Measurements from ENCODE around the gene DLX2.

DLX2 gene

GRCh38 chr2:172107690-172108586 lies 5.2 kb upstream of the DLX2 start:
- no peak for DNase-seq

DNA sequence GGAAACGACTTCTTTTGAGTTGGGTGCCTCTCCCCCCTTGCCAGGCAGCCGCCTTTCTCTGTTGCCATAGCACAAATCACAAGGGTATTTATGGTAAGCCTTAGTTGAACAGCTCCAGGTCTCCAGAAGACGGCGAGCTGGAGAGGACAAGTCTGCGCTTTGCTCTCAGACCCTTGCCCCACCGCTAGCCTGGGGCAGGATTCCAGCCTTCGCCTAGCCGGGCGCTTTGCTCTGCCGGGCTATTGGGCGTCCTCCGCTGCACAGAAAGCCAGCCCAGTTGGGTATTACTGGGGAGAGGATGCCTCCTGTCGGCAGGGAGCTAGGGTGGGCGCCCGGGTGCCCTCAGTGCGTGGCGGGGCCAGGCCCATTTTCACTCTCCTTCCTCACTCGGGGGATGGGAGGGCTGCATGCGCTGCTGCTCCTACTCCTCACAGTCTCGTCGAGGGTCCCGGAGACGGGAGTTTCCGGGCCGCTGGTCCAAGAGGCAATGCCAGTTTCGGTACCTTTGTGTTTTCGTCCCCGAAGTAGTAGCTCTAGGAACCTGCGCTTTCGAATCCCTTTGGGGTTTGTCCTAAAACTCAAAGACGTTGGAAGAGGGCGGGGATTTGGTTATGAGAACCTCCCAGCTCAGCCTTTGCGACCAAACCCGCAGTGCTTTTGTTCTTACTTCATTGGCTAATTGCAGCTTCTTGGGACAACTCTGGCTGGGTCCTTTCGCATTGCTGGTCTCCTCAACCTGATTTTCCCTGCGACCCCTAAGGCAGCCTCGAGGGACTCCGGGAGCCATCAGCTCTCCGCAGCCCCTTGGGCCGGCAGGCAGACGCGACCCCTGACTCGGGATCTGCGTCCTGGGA lies 3.6 kb upstream of the DLX2 start:
- DNase-seq, result peak; percentile 37 to 54

DNA sequence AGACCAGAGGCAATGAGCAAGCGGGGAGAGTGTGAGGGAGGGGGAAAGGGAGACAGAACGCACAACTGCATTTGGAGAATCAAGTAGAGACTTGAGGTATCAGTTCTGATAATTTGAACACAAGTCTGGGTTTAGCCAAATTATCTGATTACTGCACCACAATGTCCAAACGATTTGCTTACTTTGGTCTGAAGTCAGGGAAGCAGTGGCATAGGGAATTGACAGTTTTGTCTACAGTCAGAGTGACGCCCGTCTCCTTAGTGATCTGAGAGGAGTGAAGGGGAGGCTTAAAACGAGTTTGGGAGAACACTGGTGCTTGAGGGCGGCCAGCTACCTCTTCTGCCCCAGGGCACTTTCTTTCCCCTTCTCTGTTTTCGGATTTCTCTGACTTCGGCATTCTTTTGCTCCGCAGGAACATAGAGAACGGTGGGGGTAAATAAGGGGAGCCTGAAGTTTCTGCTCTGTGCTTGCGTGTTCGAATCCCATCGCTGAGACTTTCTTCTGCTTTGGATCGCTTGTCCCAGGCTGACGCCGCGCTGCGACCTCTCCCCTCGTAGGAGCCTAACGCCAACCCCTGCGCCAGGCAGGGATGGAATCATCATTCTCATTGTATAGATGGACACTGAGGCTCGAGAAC lies 2.9 kb upstream of the DLX2 start:
- DNase-seq, result no peak

DNA sequence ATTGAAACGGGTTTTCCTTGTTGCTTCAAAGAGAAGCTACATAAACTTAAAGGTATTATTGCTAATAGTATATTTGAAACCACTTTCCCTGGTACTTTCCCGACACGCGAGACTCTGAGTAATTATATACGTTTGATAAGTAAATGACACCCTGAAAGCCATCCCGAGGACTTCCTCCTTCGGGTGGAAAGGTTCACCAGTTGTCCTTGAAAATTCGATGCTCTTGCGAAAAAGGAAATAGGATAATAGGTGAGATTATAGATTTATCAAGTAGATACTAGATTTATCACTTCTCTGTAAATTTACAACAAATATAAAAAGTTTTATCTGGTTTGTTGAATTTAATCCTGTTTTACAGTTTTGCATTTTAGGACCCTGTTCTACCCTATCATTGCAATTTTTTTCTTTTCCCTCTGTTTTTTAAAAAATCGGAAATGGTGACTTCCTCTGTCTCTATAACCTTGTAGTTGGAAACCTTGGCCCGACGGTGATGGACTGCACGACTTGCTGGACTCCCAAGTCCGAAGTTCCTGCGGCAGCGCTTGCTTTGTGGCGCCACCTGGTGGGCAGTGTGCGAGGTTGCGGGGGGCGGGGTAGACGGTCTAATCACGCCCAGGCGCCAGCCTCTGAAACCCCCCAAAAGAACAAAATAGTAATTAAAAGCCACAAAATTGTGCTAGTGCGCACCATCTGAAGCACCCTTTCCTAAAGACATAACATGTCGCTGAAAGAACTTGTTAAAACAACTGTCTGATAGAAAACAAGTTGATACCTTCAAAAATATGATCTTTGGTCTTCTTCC lies 972 bp upstream of the DLX2 start:
- peak; percentile 65 to 97 for DNase-seq

DNA sequence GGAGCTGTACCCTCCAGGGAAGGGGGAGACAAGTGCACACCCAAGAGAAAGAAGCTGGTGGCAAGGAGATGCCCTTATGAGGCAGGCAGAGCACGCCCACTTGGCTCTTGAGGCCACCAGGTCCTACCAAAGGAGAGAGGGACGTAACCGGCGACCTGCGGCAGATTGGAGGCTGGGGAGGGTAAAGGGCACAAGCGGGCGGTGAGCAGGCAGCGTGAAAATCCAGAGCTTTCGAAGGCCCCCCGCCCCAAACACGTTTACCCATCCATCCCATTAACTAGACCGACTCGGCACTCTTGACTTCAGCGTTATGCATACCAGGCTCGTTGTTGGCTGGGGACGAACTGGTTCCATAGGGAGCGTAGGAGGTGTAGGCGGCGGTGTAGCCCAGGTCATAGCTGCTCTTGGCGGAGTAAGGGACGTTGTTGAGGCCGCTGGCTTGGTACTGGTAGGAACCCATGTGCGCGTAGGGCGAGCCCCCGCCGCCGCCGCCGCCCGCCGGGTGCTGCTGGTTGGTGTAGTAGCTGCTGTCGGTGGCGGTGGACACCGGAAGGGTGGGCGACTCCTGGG lies 794 bp downstream of the DLX2 start:
- no peak for DNase-seq

DNA sequence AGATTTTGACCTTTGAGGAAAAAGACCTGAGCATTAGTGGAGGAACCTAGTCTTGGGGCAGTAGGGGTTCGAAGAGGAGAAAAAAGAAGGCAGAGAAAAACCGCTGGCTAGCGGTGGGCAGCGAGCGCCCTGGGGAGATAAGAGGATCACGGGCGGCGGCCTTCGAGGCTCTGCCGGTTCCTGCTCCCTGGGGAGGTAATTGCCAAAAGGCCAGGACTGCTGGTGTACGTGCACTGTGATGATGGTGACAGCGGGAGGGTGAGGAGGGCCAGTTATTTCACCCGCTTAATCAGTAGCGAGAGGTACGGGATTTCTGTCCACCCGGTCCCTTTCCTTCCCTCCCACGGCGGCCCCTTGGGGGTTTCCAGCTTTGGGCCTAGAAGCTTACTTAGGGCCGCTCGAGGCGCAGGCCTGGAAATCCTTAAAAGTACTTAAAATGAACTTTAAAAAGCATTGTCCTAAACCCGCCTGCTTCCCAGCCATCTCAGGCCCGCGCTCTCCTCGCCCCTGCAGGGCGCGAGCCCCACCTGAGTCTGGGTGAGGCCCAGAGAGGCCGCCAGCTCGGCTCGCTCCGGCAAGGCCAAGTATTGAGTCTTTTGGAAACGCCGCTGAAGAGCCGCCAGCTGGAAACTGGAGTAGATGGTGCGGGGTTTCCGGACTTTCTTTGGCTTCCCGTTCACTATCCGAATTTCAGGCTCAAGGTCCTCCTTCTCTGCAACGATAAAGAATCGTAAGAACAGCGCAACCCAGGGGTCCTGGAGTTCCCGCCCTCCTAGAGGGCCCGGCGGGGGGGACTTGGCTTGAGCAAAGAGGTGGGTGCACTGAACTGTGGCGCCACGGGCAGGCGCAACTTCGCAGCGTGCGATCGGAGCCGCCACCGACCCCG lies 1.5 kb downstream of the DLX2 start:
- DNase-seq, result peak in 1 of 2 donors; percentile 55

DNA sequence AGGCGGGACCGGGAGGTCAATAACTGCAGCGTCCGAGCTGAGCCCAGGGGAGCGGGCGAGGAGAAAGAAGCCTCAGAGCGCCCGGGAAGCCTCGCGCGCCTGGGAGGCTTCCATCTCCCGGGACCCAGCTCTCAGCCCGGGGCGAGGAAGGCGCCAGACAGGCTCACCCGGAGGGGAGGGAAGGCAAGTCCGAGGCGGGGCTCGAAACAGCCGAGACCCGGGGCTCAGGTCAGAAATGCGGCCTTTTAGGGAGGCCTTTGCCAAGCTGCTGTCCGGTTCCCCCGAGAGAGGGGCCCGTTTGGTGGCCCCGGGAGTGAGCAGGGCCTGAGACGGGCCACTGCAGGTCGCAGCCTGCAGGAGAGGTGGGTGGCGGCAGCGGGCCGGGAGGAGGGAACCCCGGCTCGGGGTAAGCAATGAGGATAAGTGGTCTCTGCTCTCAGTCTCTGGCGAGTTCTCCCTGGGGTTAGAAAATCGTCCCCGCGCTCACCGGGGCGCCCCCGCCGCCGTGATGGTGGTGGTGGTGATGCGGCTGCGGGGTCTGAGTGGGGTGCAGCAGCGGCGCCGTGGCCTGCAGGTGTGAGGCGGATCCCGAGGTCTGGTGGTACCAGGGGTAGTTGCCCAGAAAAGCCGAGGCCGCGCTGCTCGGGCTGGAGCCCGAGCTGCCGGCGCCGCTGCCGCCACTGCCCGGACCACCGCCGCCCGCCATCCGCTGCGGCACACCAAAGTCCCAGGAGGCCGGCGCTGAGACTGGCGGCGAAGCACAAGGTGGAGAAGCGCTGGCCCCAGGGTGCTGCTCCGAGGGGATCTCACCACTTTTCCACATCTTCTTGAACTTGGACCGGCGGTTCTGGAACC lies 2.4 kb downstream of the DLX2 start:
- DNase-seq, result no peak

DNA sequence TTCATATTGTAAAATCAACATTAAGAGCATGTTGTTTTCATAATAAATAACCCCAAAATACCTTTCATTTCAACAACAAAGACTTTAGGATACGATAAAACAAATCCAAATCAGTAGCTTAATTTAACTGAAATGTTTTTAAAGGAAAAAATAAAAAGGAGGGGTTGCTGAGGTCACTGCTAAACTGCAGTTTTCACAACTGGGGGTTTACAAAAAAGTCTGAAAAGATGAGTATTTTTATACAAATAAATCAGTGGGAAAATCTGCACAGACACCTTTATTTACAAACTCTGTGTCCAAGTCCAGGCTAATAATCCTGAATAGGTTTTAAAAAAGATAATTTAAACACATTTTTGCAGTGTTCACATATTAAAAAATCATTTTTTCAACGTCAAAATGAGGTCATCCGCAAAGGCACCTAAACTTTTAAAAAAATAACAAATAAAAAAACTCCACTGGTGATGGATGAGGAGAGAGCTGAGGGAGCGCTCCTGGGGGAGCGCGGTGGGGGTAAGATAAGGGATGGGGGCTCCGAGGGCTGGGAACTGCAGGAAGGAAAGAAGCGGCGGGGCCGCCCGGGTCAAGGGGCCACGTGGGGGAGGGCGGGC lies 3.1 kb downstream of the DLX2 start:
- no peak for DNase-seq

DNA sequence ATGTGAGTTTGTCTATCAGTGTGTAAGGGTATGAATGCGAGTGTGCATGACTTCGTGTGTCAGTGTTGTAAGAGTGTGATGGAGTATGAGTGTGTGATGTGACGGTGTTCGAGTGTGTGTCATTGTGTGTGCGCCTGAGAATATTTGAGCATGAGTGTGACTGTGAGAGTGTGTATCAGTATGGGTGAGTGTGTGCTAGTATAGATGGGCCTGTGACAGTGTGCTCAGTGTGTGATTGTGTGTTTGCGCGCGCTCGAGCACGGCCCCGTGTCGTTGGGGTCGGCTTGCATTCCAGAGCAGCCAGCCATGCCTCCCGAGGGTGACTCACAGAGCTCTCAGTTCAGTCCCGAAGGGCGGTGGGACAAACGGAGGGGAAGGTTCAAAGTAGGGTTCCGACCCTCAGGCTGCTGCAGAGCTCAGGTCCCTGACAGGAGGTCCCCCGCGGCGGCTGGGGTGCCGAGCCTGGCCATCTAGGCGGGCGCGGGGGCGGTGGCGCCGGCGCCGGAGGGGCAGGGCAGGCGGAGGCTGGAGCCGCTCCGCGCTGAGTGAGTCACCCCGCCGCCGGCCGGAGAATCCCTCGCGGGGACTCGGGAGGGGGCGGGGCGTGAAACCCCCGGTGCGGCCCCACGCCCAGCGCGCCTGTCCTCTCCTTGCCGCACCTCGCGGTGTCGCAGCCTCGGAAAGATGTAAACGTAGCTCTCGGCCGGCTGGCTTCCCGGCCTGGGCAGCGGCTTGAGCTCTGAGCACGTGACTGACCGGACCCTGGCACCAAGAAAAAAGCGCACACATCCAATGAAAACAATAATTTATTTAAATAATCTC lies 3.8 kb downstream of the DLX2 start:
- peak; percentile 67 to 72 for DNase-seq

- DNase-seq, result no peak
Measured at GRCh38 chr2:172098287-172098649, 4.4 kb downstream of the DLX2 start.

- no peak for DNase-seq
Measured at GRCh38 chr2:172097557-172098131, 5.1 kb downstream of the DLX2 start.

- DNase-seq, result no peak
Measured at GRCh38 chr2:172096626-172097547, 5.8 kb downstream of the DLX2 start.

DNA sequence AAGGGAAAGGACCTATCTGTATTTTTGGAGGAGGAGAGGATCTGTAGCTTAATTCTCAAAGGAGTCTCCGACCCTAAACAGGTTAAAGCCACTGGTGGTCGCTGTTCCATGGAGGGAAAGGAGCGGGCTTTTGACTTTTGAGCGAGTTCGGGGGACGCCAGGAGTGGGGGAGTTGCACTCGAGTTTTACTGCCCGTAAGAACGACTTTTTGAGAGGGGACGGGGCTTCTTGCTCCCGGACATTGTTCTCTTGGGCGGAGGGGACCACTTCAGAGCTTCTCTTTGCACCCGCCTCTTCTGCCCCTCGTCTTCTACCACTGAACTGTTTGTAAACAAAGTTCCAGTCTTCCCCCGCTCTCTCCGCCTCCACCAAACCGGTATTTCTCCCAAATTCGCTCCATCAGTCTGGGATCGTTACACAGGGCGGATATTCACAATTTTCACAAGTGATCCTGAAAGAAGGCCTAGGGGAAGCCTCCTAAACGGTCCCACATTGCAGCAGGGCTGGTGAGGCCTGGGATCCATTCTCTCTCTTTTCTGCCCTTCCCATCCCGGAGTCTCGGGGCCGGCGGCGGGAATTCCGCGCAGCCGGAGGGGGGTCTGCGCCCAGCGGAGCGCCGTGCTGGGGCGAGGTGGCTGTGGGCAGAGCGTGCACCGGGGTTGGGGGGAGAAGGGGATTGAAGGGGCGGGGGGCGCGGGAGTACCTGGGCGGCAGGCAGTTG lies 6.6 kb downstream of the DLX2 start:
- no peak for DNase-seq

GRCh38 chr2:172095146-172095904 lies 7.4 kb downstream of the DLX2 start:
- DNase-seq, result peak; percentile 66 to 75

DNA sequence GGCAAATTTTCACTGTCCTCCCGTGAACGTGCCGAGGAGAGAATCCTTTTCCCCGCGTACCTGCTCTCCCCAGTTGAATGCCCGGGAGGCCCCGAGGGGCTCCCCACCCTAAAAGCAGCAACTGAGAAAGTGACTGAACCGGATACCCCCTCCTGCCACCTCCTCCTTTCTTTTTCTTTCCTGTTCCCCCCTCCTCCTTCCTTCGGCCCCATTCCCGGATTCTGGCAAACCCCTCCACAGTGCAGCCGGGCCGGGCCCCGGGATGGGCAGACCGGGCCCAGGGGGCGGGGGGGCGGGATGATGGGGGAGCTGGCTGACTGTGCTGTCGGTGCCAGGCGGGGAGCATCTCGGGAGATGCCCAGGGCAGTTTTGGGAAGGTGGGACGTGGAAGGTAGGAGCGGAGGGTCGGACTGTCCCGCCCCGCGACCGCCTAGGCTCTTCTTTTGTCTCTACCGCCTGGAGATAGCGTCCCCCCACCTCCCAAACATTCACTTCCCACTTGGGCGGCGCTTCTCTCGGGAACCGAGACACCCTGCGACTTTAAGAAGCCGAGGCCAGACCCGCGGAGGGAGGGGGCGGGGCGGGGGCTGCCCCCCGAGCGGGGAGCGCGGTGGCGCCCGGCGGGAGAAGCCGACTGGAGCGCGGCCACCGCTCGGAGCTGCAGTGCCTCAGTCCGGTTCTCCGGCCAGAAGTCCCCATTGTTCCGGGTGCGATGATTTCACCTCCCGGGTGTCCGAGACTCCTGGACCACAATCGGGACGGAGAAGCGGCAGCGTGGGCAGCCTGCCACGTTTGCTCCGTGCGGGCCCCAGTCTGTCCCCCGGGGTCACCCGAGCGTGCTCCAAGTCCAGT lies 8.2 kb downstream of the DLX2 start:
- no peak for DNase-seq

All from inflammatory macrophage treated with lipopolysaccharide for 1 hour (primary cell).